Urinary bladder (tissue), 4 donors: ENCODE results near the gene TEDC2. TPM values are rescaled to one million over a fixed set of nuclear protein-coding genes. Genes with fewer than 3 reads are reported as not detected.
A peak's percentile ranks its signal among the peaks of the same experiment; 100 is the strongest.

ENCODE experiments used
- DNase-seq: peaks from one replicate; pipeline ENCODE4 v3.0.0-alpha.2; 2015; ENCODE audit errors: extremely low spot score
- H3K27ac ChIP-seq: one replicate; pipeline ENCODE4 v1.5.1; 2013; ENCODE audit warnings: low read depth, mild to moderate bottlenecking, moderate library complexity
- H3K36me3 ChIP-seq: one replicate; pipeline ENCODE4 v1.6.1; 2013; ENCODE audit warnings: mild to moderate bottlenecking, moderate library complexity; ENCODE audit not compliant: insufficient read depth
- H3K4me1 ChIP-seq: one replicate; pipeline ENCODE4 v1.6.1; 2013; ENCODE audit warnings: mild to moderate bottlenecking, moderate library complexity; ENCODE audit not compliant: insufficient read depth
- H3K4me3 ChIP-seq: one replicate; pipeline ENCODE4 v1.5.1; 2013; ENCODE audit warnings: low read depth, low read length
- WGBS: extraction: QIAGEN DNeasy Blood & Tissue Kit; methylation state at CpG from one replicate; pipeline ENCODE4 v1.1.7; 2013; 5-methylcytosine and 5-hydroxymethylcytosine counted together
- polyA plus RNA-seq: library from polyadenylated mRNA; stranded (reverse); fragments of 200-250 nt; gene quantifications from one replicate; pipeline ENCODE4 v1.2.3, GENCODE V29; 2013
- total RNA-seq: library from RNA; depleted of rRNA; stranded (reverse); fragments of >200 nt; gene quantifications from one replicate; pipeline ENCODE4 v1.2.3, GENCODE V29; 2014
- donor health status: healthy with polysubstance abuse.
- donor health status: healthy.

TEDC2 gene
- total and polyA plus RNA-seq, 2 donors = 1.1 to 2.4 TPM

- H3K4me3 ChIP-seq = no peak overlapping the region
- H3K36me3 ChIP-seq = peaks cover 2% of the 10 kb centered on the region
- WGBS = 93% methylated on average over 6 of the region's 6 CpGs
- H3K27ac ChIP-seq = no peak overlapping the region
- no peaks in the 10 kb centered on the region for H3K4me1 ChIP-seq
- no peak for DNase-seq
Measured at GRCh38 chr16:2493605-2494004, 33.7 kb downstream of the TEDC2 start.

GRCh38 chr16:2494616-2495015 lies 34.7 kb downstream of the TEDC2 start:
- DNase-seq = no peak
- 86% methylated on average over 5 of the region's 5 CpGs for WGBS
- Histone ChIP-seq H3K27ac (no peak overlapping the region), H3K36me3 (peaks cover 2% of the 10 kb centered on the region), H3K4me3 (no peak overlapping the region), H3K4me1 (no peaks in the 10 kb centered on the region)

- Histone ChIP-seq H3K27ac (no peak overlapping the region), H3K4me3 (no peak overlapping the region), H3K36me3 (peaks cover 2% of the 10 kb centered on the region), H3K4me1 (no peaks in the 10 kb centered on the region)
- WGBS = 94% methylated on average over 5 of the region's 5 CpGs
- no peak for DNase-seq
Measured at GRCh38 chr16:2495041-2495440, 35.1 kb downstream of the TEDC2 start.

GRCh38 chr16:2496223-2497115 lies 36.6 kb downstream of the TEDC2 start:
- DNase-seq = no peak
- 95% methylated on average over 62 of the region's 62 CpGs for WGBS
- Histone ChIP-seq H3K4me1 (no peaks in the 10 kb centered on the region), H3K27ac (no peak overlapping the region), H3K4me3 (no peak overlapping the region), H3K36me3 (peaks cover 2% of the 10 kb centered on the region)

GRCh38 chr16:2497116-2497630 lies 37.3 kb downstream of the TEDC2 start:
- peaks cover 2% of the 10 kb centered on the region for H3K36me3 ChIP-seq
- H3K27ac ChIP-seq = no peak overlapping the region
- no peaks in the 10 kb centered on the region for H3K4me1 ChIP-seq
- WGBS = 55% methylated on average over 21 of the region's 21 CpGs
- H3K4me3 ChIP-seq = no peak overlapping the region
- DNase-seq = no peak

- WGBS = 79% methylated on average over 26 of the region's 26 CpGs
- no peaks in the 10 kb centered on the region for H3K4me1 ChIP-seq
- no peak overlapping the region for H3K4me3 ChIP-seq
- H3K27ac ChIP-seq = no peak overlapping the region
- no peak for DNase-seq
- peaks cover 2% of the 10 kb centered on the region for H3K36me3 ChIP-seq
Measured at GRCh38 chr16:2497695-2498484, 38.0 kb downstream of the TEDC2 start.

DNA sequence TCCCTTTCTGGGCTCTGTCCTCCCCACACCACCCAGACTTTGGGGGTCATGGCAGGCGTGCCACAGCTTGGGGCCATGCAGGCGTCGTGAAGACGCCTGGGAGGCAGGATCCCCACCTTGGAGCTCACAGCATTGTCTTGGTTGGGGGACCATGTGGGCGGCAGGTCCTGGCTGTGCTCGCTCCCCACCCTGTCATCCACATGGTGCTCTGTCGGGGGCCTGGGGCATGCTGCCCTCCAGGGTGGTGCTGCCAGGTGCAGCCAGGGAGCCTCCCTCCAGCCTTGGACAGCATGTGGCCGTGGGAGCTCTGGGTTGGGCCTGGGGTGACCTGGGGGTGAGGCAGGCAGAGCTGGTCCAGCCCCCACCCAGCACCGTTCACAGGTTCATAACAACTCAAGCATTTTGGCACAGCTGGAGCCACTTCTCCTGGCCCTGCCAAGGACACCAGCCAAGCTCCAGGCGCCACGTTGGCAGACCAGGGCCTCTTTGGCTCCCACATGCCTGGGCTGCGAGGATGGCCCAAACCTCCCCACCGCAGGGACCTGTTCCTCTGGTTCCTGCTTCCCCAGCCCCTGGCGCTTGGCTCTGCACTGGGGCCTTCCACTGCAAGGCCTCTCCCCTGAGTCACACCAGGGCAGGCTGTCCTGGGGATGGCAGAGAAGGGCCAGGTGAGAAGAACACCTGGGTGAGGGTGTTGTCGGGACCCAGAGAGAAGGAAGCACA lies 38.8 kb downstream of the TEDC2 start:
- H3K27ac ChIP-seq = no peak overlapping the region
- H3K36me3 ChIP-seq = peaks cover 2% of the 10 kb centered on the region
- no peaks in the 10 kb centered on the region for H3K4me1 ChIP-seq
- no peak for DNase-seq
- no peak overlapping the region for H3K4me3 ChIP-seq
- WGBS = 86% methylated on average over 15 of the region's 15 CpGs

DNA sequence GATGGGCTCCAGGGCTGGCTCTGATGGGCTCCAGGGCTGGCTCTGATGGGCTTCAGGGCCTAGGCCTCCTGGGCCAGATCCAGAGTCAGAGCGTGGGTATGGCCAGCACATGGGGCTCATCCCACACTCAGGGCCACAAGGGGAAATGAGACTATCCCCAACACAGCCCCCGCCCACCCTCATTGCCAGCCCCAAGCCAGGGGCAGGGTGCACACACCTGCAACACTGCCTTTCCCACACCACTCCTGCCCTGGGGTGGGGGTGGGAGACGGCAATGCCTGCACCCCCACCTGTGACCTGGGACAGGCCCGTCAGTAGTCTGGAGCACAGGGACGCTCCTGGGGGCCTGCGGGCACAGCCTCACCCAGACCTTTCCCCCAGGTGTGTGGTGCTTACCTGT lies 39.5 kb downstream of the TEDC2 start:
- H3K27ac ChIP-seq = no peak overlapping the region
- no peak for DNase-seq
- no peak overlapping the region for H3K4me3 ChIP-seq
- peaks cover 2% of the 10 kb centered on the region for H3K36me3 ChIP-seq
- H3K4me1 ChIP-seq = no peaks in the 10 kb centered on the region
- WGBS = 93% methylated on average over 6 of the region's 6 CpGs

- no peak overlapping the region for H3K4me3 ChIP-seq
- H3K4me1 ChIP-seq = no peaks in the 10 kb centered on the region
- 93% methylated on average over 29 of the region's 29 CpGs for WGBS
- peaks cover 2% of the 10 kb centered on the region for H3K36me3 ChIP-seq
- H3K27ac ChIP-seq = no peak overlapping the region
- no peak for DNase-seq
Measured at GRCh38 chr16:2499890-2500429, 40.1 kb downstream of the TEDC2 start.

DNA sequence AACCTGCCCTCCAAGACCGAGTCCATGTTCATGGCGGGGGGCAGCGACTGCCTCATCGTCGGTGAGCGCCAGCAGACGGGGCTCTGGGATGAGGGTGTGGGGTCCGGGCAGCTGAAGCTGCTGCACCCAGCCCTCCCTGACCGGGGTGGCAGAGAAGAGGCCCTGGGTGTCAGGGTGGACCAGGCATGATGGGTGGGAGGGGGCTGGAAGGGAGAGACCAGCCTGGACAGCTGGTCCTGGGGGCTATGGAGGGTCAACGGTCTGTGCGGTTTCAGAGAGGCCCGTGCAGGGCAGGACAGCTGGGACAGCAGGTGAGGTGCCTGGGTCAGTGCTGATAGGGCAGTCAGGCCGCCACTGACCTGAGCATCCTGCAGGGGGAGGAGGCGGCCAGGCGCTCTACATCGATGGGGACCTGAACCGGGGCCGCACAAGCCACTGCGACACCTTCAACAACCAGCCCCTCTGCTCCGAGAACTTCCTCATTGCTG lies 40.6 kb downstream of the TEDC2 start:
- no peak overlapping the region for H3K27ac ChIP-seq
- no peaks in the 10 kb centered on the region for H3K4me1 ChIP-seq
- DNase-seq = no peak

DNA sequence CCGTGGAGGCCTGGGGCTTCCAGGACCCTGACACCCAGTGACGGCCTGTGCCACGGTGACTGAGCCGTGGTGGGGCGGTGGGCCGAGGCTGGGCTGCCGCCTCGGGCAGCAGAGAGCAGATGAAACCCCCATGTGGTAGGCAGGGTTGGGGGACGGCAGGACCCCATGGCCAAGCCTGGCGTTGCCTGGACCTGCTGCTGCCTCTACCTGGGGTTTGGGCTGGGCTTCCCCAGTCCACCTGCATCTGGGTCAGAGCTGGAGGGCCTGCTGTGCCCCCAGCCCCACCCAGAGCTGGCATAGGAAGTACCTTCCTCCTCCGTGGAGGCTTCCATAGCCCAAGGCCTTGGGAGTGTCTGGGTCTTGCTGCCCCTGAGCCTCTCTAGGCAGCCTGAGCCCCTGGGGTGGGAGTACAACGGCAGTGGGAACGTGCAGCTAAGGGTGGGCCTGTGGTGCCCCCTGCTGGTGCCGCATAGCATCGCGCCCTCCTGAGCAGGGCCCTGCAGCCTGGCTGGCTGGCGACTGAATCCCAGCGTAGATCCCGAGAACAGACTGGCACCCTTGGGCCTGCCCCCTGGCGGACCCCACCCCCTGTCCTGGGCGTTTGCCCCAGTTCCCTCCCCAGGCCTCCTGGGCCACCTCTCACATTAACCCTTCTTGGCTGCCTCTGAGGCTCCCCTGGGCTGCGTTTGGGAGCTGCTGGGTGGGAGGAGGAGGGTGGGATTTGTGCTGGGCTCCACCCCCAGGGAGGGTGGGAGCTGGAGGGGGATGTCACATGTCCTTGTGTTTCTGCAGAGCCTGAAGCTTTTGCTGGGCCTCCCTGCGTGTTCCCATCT lies 41.2 kb downstream of the TEDC2 start:
- DNase-seq = peak; percentile 55
- H3K36me3 ChIP-seq = peaks cover 2% of the 10 kb centered on the region
- no peak overlapping the region for H3K27ac ChIP-seq
- H3K4me1 ChIP-seq = no peaks in the 10 kb centered on the region
- WGBS = 34% methylated on average over 23 of the region's 23 CpGs
- H3K4me3 ChIP-seq = no peak overlapping the region

More for the DNA sequence above, 40.6 kb downstream of the TEDC2 start:
- H3K4me3 ChIP-seq = no peak overlapping the region
- WGBS = 82% methylated on average over 20 of the region's 20 CpGs
- H3K36me3 ChIP-seq = peaks cover 2% of the 10 kb centered on the region
